Left colon (tissue), 2 donors: Measurements from ENCODE around the gene GSG1L. TPM values are rescaled to one million over a fixed set of nuclear protein-coding genes. Genes with fewer than 3 reads are reported as not detected.
"Not testable (repeated sequence)": the region's sequence is repeated elsewhere in the genome, so short reads cannot be mapped to it uniquely, and the experiment has no call there.

ENCODE experiments used
- ATAC-seq: fragments of 200-7000 bp; cut with Tn5 transposase; one replicate; pipeline ENCODE4 v1.9.1; 2020; ENCODE audit warnings: mild to moderate bottlenecking, moderate library complexity
- DNase-seq, 2 donors: peaks; one replicate each; pipeline ENCODE4 v3.0.0-alpha.2; 2020
- intact Hi-C, 2 donors: fragments of 100-400 bp; cut with DNase I in 1 of 2; cut with micrococcal nuclease in 1 of 2; formaldehyde crosslinking; loops; one replicate each; pipeline versions ENCODE4 v1.11.2 to v1.14.0; 2022; cut with DNase I, micrococcal nuclease
- total RNA-seq, 2 donors: library from RNA; stranded (reverse); fragmentation: NEBNext Ultra II Directional; extraction: Animal tissue kit (Norgen Biotek cat#: 25700); gene quantifications; one replicate each; pipeline ENCODE4 v1.2.1, GENCODE V29; 2021
- donor health status: DM: no; HTN: no; CAD: no.
- donor health status: DM: yes; HTN: yes; CAD: no.

Gene GSG1L
- total RNA-seq, 2 donors from 2014 or later: 0.17 TPM; not detected in 1

- DNase-seq (peak; percentile 6 to 23), ATAC-seq (peak; percentile 75)
- intact Hi-C loops: no loop called here
Observed at GRCh38 chr16:27972500-27972899, 91.0 kb downstream of the GSG1L start.

DNA sequence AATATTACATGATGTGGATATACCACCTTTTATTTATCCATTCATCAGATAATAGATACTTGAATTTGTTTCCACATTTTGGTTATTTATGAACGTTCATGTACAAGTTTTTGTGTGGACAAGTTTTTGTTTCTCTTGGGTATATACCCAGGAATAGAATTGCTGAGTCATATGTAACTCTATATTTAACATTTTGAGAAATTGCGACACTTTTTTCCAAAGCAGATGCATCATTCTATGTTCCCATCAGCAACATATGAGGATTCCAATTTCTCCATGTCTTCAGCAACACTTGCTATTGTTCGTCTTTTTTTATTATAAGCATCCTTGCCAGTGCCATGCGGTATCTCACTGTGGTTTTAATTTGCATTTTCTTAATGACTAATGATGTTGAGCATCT, 93.9 kb downstream of the GSG1L start:
- DNase-seq (no peak), ATAC-seq (no peak)
- intact Hi-C loops: no loop called here

DNA sequence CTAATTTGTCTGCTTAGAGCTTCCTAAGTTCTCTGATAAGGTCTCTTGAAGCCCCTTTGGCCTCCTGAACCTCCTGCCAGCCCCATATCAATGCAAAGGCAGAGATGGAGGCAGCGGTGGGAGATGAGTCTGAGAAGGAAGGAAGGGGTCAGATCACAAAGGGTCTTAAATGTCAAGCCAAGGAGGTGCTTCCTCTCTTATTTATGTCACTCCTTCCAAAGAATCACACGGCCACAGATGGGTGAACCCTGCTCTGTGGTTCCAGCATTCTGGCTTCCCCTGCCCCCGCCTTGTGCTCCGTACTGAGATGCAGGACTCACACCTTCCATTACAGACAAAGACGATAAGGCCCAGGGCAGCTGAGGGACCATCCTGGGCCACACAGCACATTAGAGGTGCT, 96.3 kb downstream of the GSG1L start:
- DNase-seq (no peak), ATAC-seq (no peak)
- intact Hi-C loops: no loop called here

DNA sequence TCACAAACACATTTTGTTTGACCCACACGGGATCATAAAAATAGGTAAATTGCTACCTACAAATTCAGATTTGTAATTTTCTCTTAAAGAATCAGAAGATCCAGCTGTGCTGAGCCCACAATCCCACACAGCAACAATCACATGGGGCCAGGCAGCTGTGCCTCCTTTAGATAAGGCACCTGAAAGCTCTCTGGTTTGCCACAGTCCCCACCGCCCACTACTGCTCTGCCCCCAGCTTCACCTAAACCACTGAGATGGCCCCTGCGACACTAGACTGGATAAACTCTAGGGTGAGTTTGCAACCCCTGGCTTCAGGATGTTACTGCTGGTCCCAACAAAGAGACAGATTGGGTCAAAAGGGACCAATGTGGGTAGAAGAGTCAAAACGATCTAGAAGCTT, 96.8 kb downstream of the GSG1L start:
- intact Hi-C loops: no loop called here
- no peak for DNase-seq
- ATAC-seq: no peak

GRCh38 chr16:27965801-27966200, 97.7 kb downstream of the GSG1L start:
- ATAC-seq: no peak
- no peak for DNase-seq
- intact Hi-C loops: no loop called here

DNA sequence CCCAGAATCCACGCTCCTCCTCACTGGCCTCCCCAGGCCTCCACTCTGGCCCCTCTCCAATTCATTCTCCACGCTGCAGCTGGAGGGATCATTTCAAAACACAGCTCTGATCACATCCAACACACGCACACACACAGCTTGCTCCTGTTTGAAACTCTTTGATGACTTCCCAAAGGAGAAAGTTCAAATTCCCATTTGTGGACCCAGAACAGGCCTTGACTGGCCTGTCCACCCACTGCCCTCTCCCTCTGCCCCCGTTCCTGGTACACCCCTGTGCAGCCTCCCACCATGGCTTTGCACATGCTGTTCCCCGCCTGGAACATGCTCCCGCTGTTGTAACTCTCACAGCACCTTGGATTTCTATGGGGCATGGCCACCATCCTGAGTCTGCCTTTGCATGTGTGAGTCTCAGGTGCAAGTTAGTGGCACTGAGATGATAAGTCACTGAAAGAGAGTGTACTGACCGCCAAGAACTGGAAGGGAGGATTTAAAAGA, 100.0 kb downstream of the GSG1L start:
- DNase-seq: no peak
- intact Hi-C loops: no loop called here
- ATAC-seq: no peak

- ATAC-seq: no peak
- intact Hi-C loops: no loop called here
- DNase-seq: no peak
Observed at GRCh38 chr16:27962197-27962596, 101.3 kb downstream of the GSG1L start.

GRCh38 chr16:27961296-27961620, 102.3 kb downstream of the GSG1L start:
- intact Hi-C loops: no loop called here
- ATAC-seq (no peak), DNase-seq (no peak)

DNA sequence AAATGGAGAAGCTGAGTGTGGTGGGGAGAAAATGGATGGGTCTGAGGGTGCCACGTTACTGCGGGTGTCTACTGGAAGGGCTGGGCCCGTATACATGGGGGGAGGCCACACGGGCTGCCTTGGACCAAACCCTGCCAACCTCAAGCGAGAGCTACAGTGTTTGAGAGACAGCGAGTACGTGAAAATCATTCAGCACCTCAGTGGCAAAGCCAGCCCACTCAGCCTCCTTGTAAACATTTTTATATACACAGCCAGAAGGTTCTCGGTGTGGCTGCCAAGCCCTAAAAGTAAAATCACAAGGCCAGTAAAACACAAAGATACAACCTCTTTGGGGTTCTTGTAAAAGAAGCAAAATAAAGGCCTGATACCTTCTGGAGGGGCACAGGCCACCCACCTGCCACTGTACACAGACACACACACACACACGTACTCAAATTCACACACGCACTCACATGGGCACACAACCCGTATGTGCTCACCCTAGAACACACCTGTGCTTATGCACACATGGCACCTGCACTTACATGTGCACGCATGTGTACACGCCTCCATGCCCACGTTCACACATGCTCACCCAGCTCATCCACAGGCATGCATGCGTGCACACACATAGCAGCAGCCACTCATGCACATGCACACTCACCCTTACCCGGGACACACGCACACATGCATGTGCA, 102.8 kb downstream of the GSG1L start:
- no peak for DNase-seq
- intact Hi-C loops: no loop called here
- no peak for ATAC-seq

DNA sequence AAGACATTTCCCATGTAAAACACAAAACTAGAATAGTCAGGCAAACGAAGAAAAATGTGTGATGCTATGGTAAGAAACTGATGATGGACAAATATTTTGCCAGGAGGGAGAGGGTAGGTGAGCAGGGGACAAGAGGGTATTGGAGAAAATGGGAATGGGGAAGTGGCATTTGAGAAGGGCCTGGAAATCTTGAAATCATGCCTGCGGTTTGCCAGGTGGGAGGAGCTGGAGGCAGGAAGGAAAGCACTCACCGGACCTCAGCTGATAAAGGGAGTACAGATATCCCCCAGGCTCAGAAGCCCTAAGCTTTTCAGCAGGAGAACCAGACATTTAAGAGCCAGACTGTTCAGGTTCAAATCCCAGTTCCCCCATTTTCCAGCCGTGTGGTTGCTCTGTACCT, 103.6 kb downstream of the GSG1L start:
- no peak for ATAC-seq
- no peak for DNase-seq
- intact Hi-C loops: no loop called here

- no peak for DNase-seq
- no peak for ATAC-seq
- intact Hi-C loops: no loop called here
Observed at GRCh38 chr16:27954191-27954590, 109.3 kb downstream of the GSG1L start.

DNA sequence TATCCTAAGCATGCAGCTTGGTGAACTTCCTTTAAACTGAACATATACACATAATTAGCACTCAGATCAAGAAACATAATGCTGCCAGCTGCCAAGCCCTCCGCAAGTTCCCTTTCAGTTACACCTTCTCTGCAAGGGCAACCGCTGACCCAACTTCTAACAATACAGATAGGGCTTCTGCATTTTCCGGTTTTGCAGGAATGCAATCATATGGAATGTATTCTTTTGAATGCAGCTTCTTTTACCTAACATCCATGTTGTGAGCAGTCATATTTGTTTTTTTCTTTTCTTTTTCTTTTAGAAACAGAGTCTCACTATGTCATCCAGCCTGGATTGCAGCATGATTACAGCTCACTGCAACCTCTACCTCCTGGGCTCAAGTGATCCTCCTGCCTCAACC, 110.7 kb downstream of the GSG1L start:
- DNase-seq: no peak
- ATAC-seq: no peak
- intact Hi-C loops: no loop called here

- DNase-seq (no peak), ATAC-seq (no peak)
- intact Hi-C loops: no loop called here
Observed at GRCh38 chr16:27951489-27952120, 111.9 kb downstream of the GSG1L start.

GRCh38 chr16:27950206-27950887, 113.2 kb downstream of the GSG1L start:
- ATAC-seq: no peak
- intact Hi-C loops: no loop called here
- DNase-seq: no peak

DNA sequence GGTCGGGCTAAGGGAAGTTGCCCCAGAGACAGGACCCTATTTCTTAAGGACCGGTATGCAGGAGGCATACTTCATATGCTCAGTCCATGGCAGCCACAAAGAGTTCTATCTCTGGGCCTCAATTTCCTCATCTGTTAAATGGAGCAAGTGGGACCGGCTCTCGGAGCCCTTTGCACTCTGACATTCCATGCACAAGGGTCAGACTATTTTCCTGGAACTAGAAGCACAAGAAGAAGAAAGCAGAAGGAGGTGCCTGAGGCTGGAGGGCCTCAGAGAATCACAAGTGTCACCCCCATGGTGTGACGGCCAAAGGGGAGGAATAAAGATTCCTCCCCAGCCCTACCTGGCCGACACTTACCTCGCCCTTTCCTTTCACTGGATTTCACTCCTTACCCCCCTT, 115.8 kb downstream of the GSG1L start:
- intact Hi-C loops: no loop called here
- ATAC-seq (no peak), DNase-seq (no peak)

GRCh38 chr16:27945233-27945973, 118.1 kb downstream of the GSG1L start:
- intact Hi-C loops: no loop called here
- ATAC-seq (no peak), DNase-seq (no peak)

GRCh38 chr16:27943766-27944165, 119.7 kb downstream of the GSG1L start:
- ATAC-seq (no peak), DNase-seq (no peak)
- intact Hi-C loops: no loop called here

GRCh38 chr16:27942071-27942470, 121.4 kb downstream of the GSG1L start:
- intact Hi-C loops, DNase-seq, ATAC-seq: not testable (repeated sequence)

GRCh38 chr16:27935076-27935475, 128.4 kb downstream of the GSG1L start:
- ATAC-seq (no peak), DNase-seq (no peak)
- intact Hi-C loops: no loop called here
